Stomach (tissue), 9 donors: ENCODE data around the gene MIPEP. TPM values are rescaled to one million over a fixed set of nuclear protein-coding genes. Genes with fewer than 3 reads are reported as not detected.

Source experiments
- DNase-seq, 2 donors: peaks; one replicate each; pipeline versions ENCODE4 v3.0.0 to v3.0.0-alpha.2; 2013 to 2019
- H3K27ac ChIP-seq, 5 donors: fragments of 200-600 bp in 4 of 5; sonication (generic) in 4 of 5; one replicate each; pipeline ENCODE4 v1.5.1; 2013 to 2019; ENCODE audit warnings: mild to moderate bottlenecking in 1 of 5, moderate library complexity in 1 of 5
- H3K27me3 ChIP-seq, 3 donors: fragments of 200-600 bp; sonication (generic); one replicate each; pipeline ENCODE4 v1.5.1; 2017 to 2019; ENCODE audit warnings: mixed run types in 1 of 3
- H3K36me3 ChIP-seq, 4 donors: fragments of 200-600 bp; sonication (generic); 1 replicate in 3 of 4; 2 replicates in 1 of 4; pipeline ENCODE4 v1.5.1; 2016 to 2019
- H3K4me1 ChIP-seq, 4 donors: fragments of 200-600 bp; sonication (generic); one replicate each; pipeline ENCODE4 v1.5.1; 2016 to 2019
- H3K4me3 ChIP-seq, 4 donors: fragments of 200-600 bp; sonication (generic) in 3 of 4; one replicate each; pipeline ENCODE4 v1.5.1; 2016 to 2019; ENCODE audit warnings: mild to moderate bottlenecking in 1 of 4
- H3K9me3 ChIP-seq, 4 donors: fragments of 200-600 bp; sonication (generic); one replicate each; pipeline ENCODE4 v1.5.1; 2016 to 2019
- CTCF ChIP-seq, 7 experiments: fragments of 450-650 bp in 4 of 7; fragments of 200-600 bp in 3 of 7; sonication (generic) in 3 of 7; IDR thresholded peaks; one replicate each; pipeline ENCODE4 v1.5.1; 2016 to 2019; ENCODE audit warnings: antibody characterized with exemption in 7 of 7, control low read depth in 2 of 7, mild to moderate bottlenecking in 1 of 7
- EP300 ChIP-seq: sonication (generic); formaldehyde crosslinking; IDR thresholded peaks from one replicate; pipeline ENCODE4 v1.6.1; 2017; ENCODE audit warnings: antibody characterized with exemption
- POLR2A ChIP-seq, 4 donors: fragments of 450-650 bp; IDR thresholded peaks; one replicate each; pipeline ENCODE4 v1.6.1; 2016; ENCODE audit warnings: antibody characterized with exemption in 4 of 4, control low read depth in 2 of 4, mild to moderate bottlenecking in 1 of 4, moderate library complexity in 1 of 4
- POLR2AphosphoS5 ChIP-seq, 3 donors: sonication (generic); formaldehyde crosslinking; IDR thresholded peaks; one replicate each; pipeline ENCODE4 v1.6.1; 2016; ENCODE audit warnings: antibody characterized with exemption in 3 of 3
- WGBS, 5 donors: extraction: QIAGEN DNeasy Blood & Tissue Kit in 3 of 5; methylation state at CpG; one replicate each; pipeline versions ENCODE4 v1.1.5 to v1.1.7; 2013 to 2018; 5-methylcytosine and 5-hydroxymethylcytosine counted together
- intact Hi-C: fragments of 100-400 bp; cut with DNase I; formaldehyde crosslinking; loops from one replicate; pipeline ENCODE4 v1.15.1; 2023; ENCODE audit warnings: low total_unique reads
- polyA plus RNA-seq, 3 donors: library from polyadenylated mRNA; stranded (reverse); fragments of 200-250 nt; gene quantifications; one replicate each; pipeline ENCODE4 v1.2.3, GENCODE V29; 2013
- total RNA-seq, 5 donors: library from RNA; depleted of rRNA; stranded (reverse); fragments of >200 nt; gene quantifications; one replicate each; pipeline versions ENCODE4 v1.1.0 to v1.2.3, GENCODE V29; 2014 to 2016
- donor health status: healthy with polysubstance abuse.
- donor health status: Bipolar disorder and iron deficiency.
- donor health status: healthy.

MIPEP gene
- total and polyA plus RNA-seq, 8 donors = 1.2 to 43.2 (median 15.2) TPM

- TF ChIP-seq POLR2A (IDR thresholded peaks at IDR 0.05) = no peak
- no peak for TF ChIP-seq EP300
- no peak for TF ChIP-seq POLR2AphosphoS5 (IDR thresholded peaks at IDR 0.05)
- no peak for TF ChIP-seq CTCF (IDR thresholded peaks at IDR 0.05)
- intact Hi-C loops = no loop called here
- Histone ChIP-seq H3K27ac (no peak overlapping the region), H3K4me3 (no peak overlapping the region), H3K27me3 (no peaks in the 10 kb centered on the region), H3K4me1 (peaks cover 0 to 8% (median 0%) of the 10 kb centered on the region in 4 donors), H3K9me3 (no peaks in the 10 kb centered on the region), H3K36me3 (peaks cover 0 to 17% (median 6%) of the 10 kb centered on the region in 4 donors)
- no peak for DNase-seq
- WGBS, 5 donors = 74 to 90% (median 84%) methylated on average over 2 of the region's 2 CpGs
Observed at GRCh38 chr13:23851106-23851505, 38.1 kb downstream of the MIPEP start.

DNA sequence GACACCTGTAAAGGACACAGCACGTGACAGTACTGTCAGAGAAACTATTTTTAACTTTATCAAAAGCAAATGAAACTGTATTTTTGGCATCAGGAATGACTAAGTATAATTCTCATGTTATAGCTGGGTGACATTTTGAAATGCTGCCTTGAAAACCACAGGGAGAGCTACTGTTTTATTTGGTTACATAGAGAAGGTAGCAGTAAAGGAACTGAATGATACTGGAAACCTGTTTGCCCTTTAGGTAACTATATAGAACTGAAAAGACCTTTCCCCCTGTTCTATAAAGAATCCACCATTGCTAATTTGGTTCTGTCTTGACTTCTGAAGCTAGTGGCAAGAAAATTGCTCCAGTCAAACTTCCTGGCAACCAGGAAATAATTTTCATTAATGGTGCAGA lies 39.1 kb downstream of the MIPEP start:
- WGBS, 5 donors = 71 to 89% (median 84%) methylated on average over 1 of the region's 1 CpG
- Histone ChIP-seq H3K4me1 (peaks cover 0 to 8% (median 0%) of the 10 kb centered on the region in 4 donors), H3K4me3 (no peak overlapping the region), H3K36me3 (peaks cover 0 to 12% (median 2%) of the 10 kb centered on the region in 4 donors), H3K9me3 (no peaks in the 10 kb centered on the region), H3K27me3 (no peaks in the 10 kb centered on the region), H3K27ac (no peak overlapping the region)
- no peak for TF ChIP-seq EP300
- TF ChIP-seq POLR2AphosphoS5 (IDR thresholded peaks at IDR 0.05) = no peak
- TF ChIP-seq CTCF (IDR thresholded peaks at IDR 0.05) = no peak
- TF ChIP-seq POLR2A (IDR thresholded peaks at IDR 0.05) = no peak
- intact Hi-C loops = no loop called here
- DNase-seq = no peak

DNA sequence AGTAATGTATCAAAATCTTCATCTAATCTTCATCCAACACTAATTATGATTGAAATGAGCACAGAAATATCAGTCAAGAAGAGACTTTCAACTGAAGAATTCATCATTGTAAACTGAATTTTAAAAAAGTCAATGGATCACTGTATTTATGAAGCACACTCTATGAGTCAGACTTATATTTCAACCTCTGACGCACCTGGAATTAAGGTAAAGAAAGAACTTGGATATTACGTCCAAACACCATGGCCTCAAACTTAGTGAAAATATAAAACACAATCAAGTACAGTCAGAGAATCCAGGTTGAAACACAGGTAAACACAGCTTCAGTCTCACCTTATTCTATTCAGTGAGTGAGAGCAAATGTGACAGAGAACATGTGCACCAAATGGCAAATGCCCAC lies 39.5 kb downstream of the MIPEP start:
- intact Hi-C loops = no loop called here
- 88 to 99% (median 98%) methylated on average over 2 of the region's 2 CpGs for WGBS, 5 donors

DNA sequence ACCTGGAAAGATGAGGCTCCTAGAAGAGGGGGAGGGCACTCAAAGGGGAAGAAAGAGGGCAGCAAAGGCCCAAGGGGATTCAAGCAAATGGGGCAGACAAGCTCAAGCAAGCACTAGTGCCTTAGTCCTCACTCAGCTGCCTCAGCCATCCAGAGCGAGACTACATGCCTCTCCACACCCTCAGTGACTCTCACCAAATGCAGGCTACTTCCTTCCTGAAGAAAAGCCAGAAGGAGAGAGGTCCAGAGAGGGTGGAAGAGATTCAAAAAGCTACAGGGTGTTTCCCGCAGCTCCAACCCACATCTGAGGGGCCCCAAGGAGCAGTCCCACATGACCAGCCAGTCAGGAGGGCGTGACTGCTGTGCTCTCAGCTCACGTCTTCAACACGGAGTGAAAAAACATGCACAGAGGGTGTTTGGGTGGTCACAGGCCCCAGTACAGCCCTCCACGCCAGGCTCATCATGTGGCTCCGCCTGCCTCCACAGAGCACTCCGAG lies 40.5 kb downstream of the MIPEP start:
- no peak for TF ChIP-seq POLR2A (IDR thresholded peaks at IDR 0.05)
- no peak for TF ChIP-seq EP300
- no peak for TF ChIP-seq POLR2AphosphoS5 (IDR thresholded peaks at IDR 0.05)
- Histone ChIP-seq H3K4me1 (peaks cover 0 to 8% (median 0%) of the 10 kb centered on the region in 4 donors), H3K36me3 (peaks cover 0 to 6% (median 0%) of the 10 kb centered on the region in 4 donors), H3K4me3 (no peak overlapping the region), H3K27me3 (no peaks in the 10 kb centered on the region), H3K27ac (no peak overlapping the region), H3K9me3 (no peaks in the 10 kb centered on the region)
- WGBS, 5 donors = 70 to 88% (median 78%) methylated on average over 8 of the region's 8 CpGs
- intact Hi-C loops = no loop called here
- no peak for DNase-seq

More for the DNA sequence above, 39.5 kb downstream of the MIPEP start:
- no peak for DNase-seq
- Histone ChIP-seq H3K27me3 (no peaks in the 10 kb centered on the region), H3K27ac (no peak overlapping the region), H3K4me3 (no peak overlapping the region), H3K36me3 (peaks cover 0 to 9% (median 2%) of the 10 kb centered on the region in 4 donors), H3K4me1 (peaks cover 0 to 8% (median 0%) of the 10 kb centered on the region in 4 donors), H3K9me3 (no peaks in the 10 kb centered on the region)
- TF ChIP-seq POLR2A (IDR thresholded peaks at IDR 0.05) (no peak), EP300 (no peak), POLR2AphosphoS5 (IDR thresholded peaks at IDR 0.05) (no peak), CTCF (IDR thresholded peaks at IDR 0.05) (no peak)

GRCh38 chr13:23848019-23848418 lies 41.2 kb downstream of the MIPEP start:
- H3K9me3 ChIP-seq = no peaks in the 10 kb centered on the region
- H3K27ac ChIP-seq = no peak overlapping the region
- peaks cover 0 to 8% (median 0%) of the 10 kb centered on the region in 4 donors for H3K4me1 ChIP-seq
- intact Hi-C loops = no loop called here
- no peaks in the 10 kb centered on the region for H3K27me3 ChIP-seq
- 70 to 73% (median 72%) methylated on average over 2 of the region's 2 CpGs for WGBS, 5 donors
- peaks cover 0 to 6% (median 0%) of the 10 kb centered on the region in 4 donors for H3K36me3 ChIP-seq
- TF ChIP-seq CTCF (IDR thresholded peaks at IDR 0.05) (no peak), POLR2A (IDR thresholded peaks at IDR 0.05) (no peak), POLR2AphosphoS5 (IDR thresholded peaks at IDR 0.05) (no peak)
- no peak for DNase-seq
- H3K4me3 ChIP-seq = no peak overlapping the region
